Kidney (tissue), 14 donors: ENCODE results near the gene ABI1. TPM values are rescaled to one million over a fixed set of nuclear protein-coding genes. Genes with fewer than 3 reads are reported as not detected.

ENCODE experiments used
- DNase-seq, 5 donors: peaks; one replicate each; pipeline ENCODE4 v3.0.0-alpha.2; 2013 to 2020
- FAIRE-seq: peaks from 2 replicates; lab custom pipeline; 2012; peaks lifted over from hg19 to GRCh38; lab: Jason Lieb, UNC
- H3K27ac ChIP-seq, 2 donors: one replicate each; pipeline ENCODE4 v1.7.0; 2013; ENCODE audit warnings: low read depth in 2 of 2, low read length in 2 of 2, inconsistent platforms in 1 of 2
- H3K27me3 ChIP-seq: one replicate; pipeline ENCODE4 v1.7.1; 2013; ENCODE audit warnings: low read length, inconsistent platforms; ENCODE audit not compliant: control insufficient read depth, insufficient read depth
- H3K36me3 ChIP-seq, 3 donors: one replicate each; pipeline versions ENCODE4 v1.7.0 to v1.7.1; 2013; ENCODE audit warnings: low read length in 3 of 3, control low read depth in 1 of 3, inconsistent platforms in 1 of 3; ENCODE audit not compliant: insufficient read depth in 3 of 3, control insufficient read depth in 2 of 3
- H3K4me1 ChIP-seq, 3 donors: one replicate each; pipeline versions ENCODE4 v1.7.0 to v1.7.1; 2013; ENCODE audit warnings: low read length in 3 of 3, inconsistent platforms in 1 of 3, low read depth in 1 of 3; ENCODE audit not compliant: control insufficient read depth in 2 of 3, insufficient read depth in 2 of 3
- H3K4me3 ChIP-seq, 3 donors: one replicate each; pipeline versions ENCODE4 v1.7.0 to v1.8.1; 2013; ENCODE audit warnings: low read length in 3 of 3, control low read depth in 1 of 3, inconsistent platforms in 1 of 3
- H3K9ac ChIP-seq, 3 donors: one replicate each; pipeline versions ENCODE4 v1.7.0 to v1.7.1; 2013; ENCODE audit warnings: low read length in 3 of 3, control low read depth in 1 of 3, inconsistent platforms in 1 of 3
- H3K9me3 ChIP-seq, 3 donors: one replicate each; pipeline versions ENCODE4 v1.7.0 to v1.7.1; 2013; ENCODE audit warnings: low read length in 3 of 3, control low read depth in 1 of 3, inconsistent platforms in 1 of 3; ENCODE audit not compliant: control insufficient read depth in 2 of 3, insufficient read depth in 1 of 3
- CTCF ChIP-seq: IDR thresholded peaks from 3 replicates; pipeline ENCODE4 v1.5.1; 2012; ENCODE audit warnings: mild to moderate bottlenecking, moderate library complexity, borderline replicate concordance; ENCODE audit not compliant: insufficient read depth; ENCODE audit errors: extremely low read depth
- intact Hi-C: fragments of 100-400 bp; cut with DNase I; formaldehyde crosslinking; loops from one replicate; pipeline ENCODE4 v1.11.1; 2022
- polyA plus RNA-seq: library from polyadenylated mRNA; stranded (reverse); fragments of 350-450 nt; fragmentation: Illumina TruSeq; extraction: RNeasy Lipid Tissue Mini Kit (QIAGEN cat#74804); gene quantifications from one replicate; pipeline ENCODE4 v1.2.3, GENCODE V29; 2014; ENCODE audit warnings: low read depth, low replicate concordance; ENCODE audit not compliant: insufficient read depth
- total RNA-seq: library from RNA; stranded (reverse); fragmentation: NEBNext Ultra II Directional; extraction: Animal tissue kit (Norgen Biotek cat#: 25700); gene quantifications from one replicate; pipeline ENCODE4 v1.2.1, GENCODE V29; 2021
- donor health status: control.
- donor health status: control.
- donor health status: control.
- donor health status: control.
- donor health status: control.
- donor health status: DM: yes; HTN: yes; CAD: no.
- donor health status: Normal renal cell carcinoma (clear cell type).

Gene ABI1
- total and polyA plus RNA-seq, 2 donors from 2014 or later: 25.7 to 54.1 TPM

GRCh38 chr10:26779176-26779860 lies 81.4 kb downstream of the ABI1 start:
- Histone ChIP-seq H3K36me3 (no peaks in the 10 kb centered on the region), H3K4me3 (no peak overlapping the region), H3K9me3 (no peaks in the 10 kb centered on the region), H3K27me3 (no peaks in the 10 kb centered on the region), H3K4me1 (peaks cover 0 to 5% (median 5%) of the 10 kb centered on the region in 3 donors), H3K27ac (no peak overlapping the region), H3K9ac (no peak overlapping the region)
- FAIRE-seq (no peak), DNase-seq (no peak)
- intact Hi-C loops: no loop called here
- TF ChIP-seq CTCF: no peak

- Histone ChIP-seq H3K27me3 (no peaks in the 10 kb centered on the region), H3K9me3 (no peaks in the 10 kb centered on the region), H3K4me1 (peaks cover 0 to 5% (median 4%) of the 10 kb centered on the region in 3 donors), H3K9ac (no peak overlapping the region), H3K36me3 (no peaks in the 10 kb centered on the region), H3K27ac (no peak overlapping the region), H3K4me3 (no peak overlapping the region)
- TF ChIP-seq CTCF: no peak
- intact Hi-C loops: no loop called here
- FAIRE-seq (no peak), DNase-seq (no peak)
These were observed 83.1 kb downstream of the ABI1 start for GRCh38 chr10:26777686-26778085.

GRCh38 chr10:26776258-26776657 lies 84.5 kb downstream of the ABI1 start:
- peaks cover 0 to 1% (median 0%) of the 10 kb centered on the region in 3 donors for H3K4me1 ChIP-seq
- H3K27ac ChIP-seq: no peak overlapping the region
- no peaks in the 10 kb centered on the region for H3K36me3 ChIP-seq
- H3K9ac ChIP-seq: no peak overlapping the region
- TF ChIP-seq CTCF: no peak
- no peak overlapping the region for H3K4me3 ChIP-seq
- no peaks in the 10 kb centered on the region for H3K9me3 ChIP-seq
- DNase-seq (no peak), FAIRE-seq (no peak)
- intact Hi-C loops: no loop called here
- no peaks in the 10 kb centered on the region for H3K27me3 ChIP-seq
